SK-N-SH (cell line): ENCODE results near the gene VPS33A. TPM values are rescaled to one million over a fixed set of nuclear protein-coding genes. Genes with fewer than 3 reads are reported as not detected.

ENCODE experiments used
- CTCF ChIA-PET: fragments of 300-600, 350-600 bp; formaldehyde crosslinking; extraction: SDS; loops from one replicate; lab custom pipeline; 2021; lab: Yijun Ruan, JAX
- POLR2A ChIA-PET: fragments of 350-600 bp; sonication (Branson Sonifier 250); formaldehyde crosslinking; extraction: SDS; loops from one replicate; lab custom pipeline; 2020; ENCODE audit warnings: antibody characterized with exemption, inconsistent platforms; lab: Yijun Ruan, JAX
- DNase-seq: peaks from one replicate; pipeline ENCODE4 v3.0.0; 2012
- H2AFZ ChIP-seq: fragments of 200-600 bp; sonication (generic); 2 replicates; pipeline ENCODE4 v1.8.1; 2016; ENCODE audit warnings: antibody characterized with exemption, mild to moderate bottlenecking, low read depth
- H3F3A ChIP-seq: fragments of 200-600 bp; sonication (generic); replicated peaks from 2 replicates; pipeline ENCODE3; 2016; ENCODE audit warnings: antibody characterized with exemption, mild to moderate bottlenecking; ENCODE audit not compliant: insufficient read depth
- H3K27ac ChIP-seq, 2 experiments: fragments of 200-500 bp in 1 of 2; fragments of 200-600 bp in 1 of 2; sonication (Bioruptor generic) in 1 of 2; sonication (generic), shearing (Covaris generic) in 1 of 2; 2 replicates each; pipeline versions ENCODE4 v1.5.1 to v1.6.1; 2014 to 2016; ENCODE audit warnings: low read depth in 2 of 2, inconsistent platforms in 1 of 2, low read length in 1 of 2, mild to moderate bottlenecking in 1 of 2, mixed read lengths in 1 of 2
- H3K27me3 ChIP-seq: fragments of 200-600 bp; sonication (generic), shearing (Covaris generic); 2 replicates; pipeline ENCODE4 v1.6.1; 2016; ENCODE audit warnings: mixed run types; ENCODE audit not compliant: insufficient read depth
- H3K36me3 ChIP-seq, 2 experiments: fragments of 200-500 bp in 1 of 2; fragments of 200-600 bp in 1 of 2; sonication (Bioruptor generic) in 1 of 2; sonication (generic) in 1 of 2; replicated peaks in 1 of 2; 2 replicates each; pipeline versions ENCODE3 to v1.5.1; 2014 to 2016; ENCODE audit warnings: low read length in 1 of 2, mild to moderate bottlenecking in 1 of 2; ENCODE audit not compliant: insufficient read depth in 2 of 2, control insufficient read depth in 1 of 2
- H3K4me1 ChIP-seq, 2 experiments: fragments of 200-500 bp in 1 of 2; fragments of 200-600 bp in 1 of 2; sonication (Bioruptor generic) in 1 of 2; sonication (generic), shearing (Covaris generic) in 1 of 2; 2 replicates each; pipeline versions ENCODE4 v1.5.1 to v1.6.1; 2014 to 2016; ENCODE audit warnings: low read depth in 1 of 2, low read length in 1 of 2, mixed run types in 1 of 2; ENCODE audit not compliant: insufficient read depth in 2 of 2, control insufficient read depth in 1 of 2
- H3K4me2 ChIP-seq: fragments of 200-600 bp; sonication (generic), shearing (Covaris generic); 2 replicates; pipeline ENCODE4 v1.6.1; 2017; ENCODE audit warnings: mixed run types
- H3K4me3 ChIP-seq, 2 experiments: fragments of 200-500 bp in 1 of 2; fragments of 200-600 bp in 1 of 2; sonication (Bioruptor generic) in 1 of 2; sonication (generic), shearing (Covaris generic) in 1 of 2; 2 replicates each; pipeline versions ENCODE4 v1.5.1 to v1.8.1; 2014 to 2016; ENCODE audit warnings: low read depth in 2 of 2, inconsistent platforms in 1 of 2, low read length in 1 of 2, mild to moderate bottlenecking in 1 of 2, mixed read lengths in 1 of 2, moderate library complexity in 1 of 2
- H3K79me2 ChIP-seq: fragments of 200-600 bp; sonication (generic); 2 replicates; pipeline ENCODE4 v1.8.1; 2017; ENCODE audit warnings: mild to moderate bottlenecking; ENCODE audit not compliant: insufficient read depth
- H3K9ac ChIP-seq: fragments of 200-600 bp; sonication (generic); 2 replicates; pipeline ENCODE4 v1.6.1; 2017; ENCODE audit warnings: mixed run types
- H3K9me2 ChIP-seq: fragments of 200-600 bp; sonication (generic); 2 replicates; pipeline ENCODE4 v1.6.1; 2017; ENCODE audit warnings: mixed run types
- H3K9me3 ChIP-seq: fragments of 200-600 bp; sonication (generic); 2 replicates; pipeline ENCODE4 v1.6.1; 2017; ENCODE audit warnings: mixed run types, mild to moderate bottlenecking, moderate library complexity
- H4K20me1 ChIP-seq: fragments of 200-600 bp; sonication (generic); 2 replicates; pipeline ENCODE4 v1.6.1; 2017; ENCODE audit warnings: mild to moderate bottlenecking, mixed run types; ENCODE audit not compliant: insufficient read depth
- ELF1 ChIP-seq: IDR thresholded peaks from 2 replicates; pipeline ENCODE4 v1.4.0; 2012
- EP300 ChIP-seq, 2 experiments: IDR thresholded peaks; 2 replicates each; pipeline versions ENCODE4 v1.4.0 to v1.6.1; 2012; ENCODE audit warnings: borderline replicate concordance in 1 of 2, low read depth in 1 of 2, low read length in 1 of 2
- EZH2phosphoT487 ChIP-seq: fragments of 200-600 bp; sonication (generic); IDR thresholded peaks from 2 replicates; pipeline ENCODE4 v1.6.1; 2017; ENCODE audit warnings: low read depth, mixed run types, mild to moderate bottlenecking, antibody characterized with exemption, moderate library complexity, borderline replicate concordance
- FOSL2 ChIP-seq: IDR thresholded peaks from 2 replicates; pipeline ENCODE4 v1.4.0; 2012; ENCODE audit warnings: low read depth, mild to moderate bottlenecking, moderate library complexity, borderline replicate concordance
- FOXJ3 ChIP-seq: sonication (generic); formaldehyde crosslinking; IDR thresholded peaks from 2 replicates; pipeline ENCODE4 v1.5.1; 2020; ENCODE audit warnings: mild to moderate bottlenecking, missing genetic modification reagents
- FOXM1 ChIP-seq: IDR thresholded peaks from 2 replicates; pipeline ENCODE4 v1.4.0; 2012; ENCODE audit warnings: low read depth, mild to moderate bottlenecking
- GABPA ChIP-seq: IDR thresholded peaks from 2 replicates; pipeline ENCODE4 v1.4.0; 2012; ENCODE audit warnings: low read depth, mild to moderate bottlenecking
- GATA2 ChIP-seq: sonication (generic); formaldehyde crosslinking; IDR thresholded peaks from 2 replicates; pipeline ENCODE4 v1.5.0; 2020; ENCODE audit warnings: mild to moderate bottlenecking, missing genetic modification reagents
- IRF3 ChIP-seq: fragments of 150-350 bp; IDR thresholded peaks from 2 replicates; pipeline ENCODE4 v1.6.1; 2016; ENCODE audit warnings: mild to moderate bottlenecking, low read depth, low read length
- JUND ChIP-seq: IDR thresholded peaks from 2 replicates; pipeline ENCODE4 v1.4.0; 2012
- MAX ChIP-seq: IDR thresholded peaks from 2 replicates; pipeline ENCODE4 v1.4.0; 2012; ENCODE audit warnings: low read depth
- MEF2A ChIP-seq: IDR thresholded peaks from 2 replicates; pipeline ENCODE4 v1.4.0; 2012; ENCODE audit warnings: low read depth, borderline replicate concordance
- NFIC ChIP-seq: IDR thresholded peaks from 2 replicates; pipeline ENCODE4 v1.4.0; 2012; ENCODE audit warnings: borderline replicate concordance
- NRF1 ChIP-seq: IDR thresholded peaks from 2 replicates; pipeline ENCODE4 v1.6.1; 2012; ENCODE audit warnings: low read depth, mild to moderate bottlenecking, low read length
- PBX3 ChIP-seq: IDR thresholded peaks from 2 replicates; pipeline ENCODE4; 2012
- POLR2AphosphoS5 ChIP-seq: IDR thresholded peaks from 2 replicates; pipeline ENCODE4 v1.6.1; 2012; ENCODE audit warnings: low read depth, low read length
- RCOR1 ChIP-seq: fragments of 150-350 bp; IDR thresholded peaks from 2 replicates; pipeline ENCODE4 v1.6.1; 2017; ENCODE audit warnings: antibody characterized with exemption, low read length
- REST ChIP-seq: IDR thresholded peaks from 2 replicates; pipeline ENCODE4 v1.6.1; 2012; ENCODE audit warnings: mild to moderate bottlenecking, low read depth, low read length, moderate library complexity
- TAF1 ChIP-seq: IDR thresholded peaks from 2 replicates; pipeline ENCODE4 v1.6.1; 2012; ENCODE audit warnings: low read depth, mild to moderate bottlenecking, low read length, moderate library complexity, borderline replicate concordance
- TCF12 ChIP-seq: IDR thresholded peaks from 2 replicates; pipeline ENCODE4 v1.4.0; 2012
- TEAD4 ChIP-seq: IDR thresholded peaks from 2 replicates; pipeline ENCODE4 v1.4.0; 2012; ENCODE audit warnings: mild to moderate bottlenecking, borderline replicate concordance; ENCODE audit not compliant: insufficient read depth
- USF2 ChIP-seq: fragments of 150-350 bp; IDR thresholded peaks from 2 replicates; pipeline ENCODE4 v1.6.1; 2017; ENCODE audit warnings: antibody characterized with exemption, low read length, low read depth, borderline replicate concordance
- ZBTB33 ChIP-seq: IDR thresholded peaks from 2 replicates; pipeline ENCODE4 v1.4.0; 2012; ENCODE audit warnings: low read depth, borderline replicate concordance
- WGBS: methylation state at CpG from one replicate; pipeline ENCODE4 v1.1.6; 2017; ENCODE audit warnings: low lambda C conversion rate; 5-methylcytosine and 5-hydroxymethylcytosine counted together
- polyA plus RNA-seq, 3 experiments: library from polyadenylated mRNA; depleted of rRNA; stranded (reverse); fragments of >200 nt; gene quantifications; 2 replicates each; pipeline ENCODE4 v1.2.3, GENCODE V29; 2012

The VPS33A gene
- 17.0 and 18.4 TPM in 2 replicates for polyA plus RNA-seq (2012; rRNA removed)
- polyA plus RNA-seq (2012; cell fraction: cytosol; rRNA removed): 15.8 and 16.4 TPM in 2 replicates
- polyA plus RNA-seq (2012; cell fraction: nucleus; rRNA removed): 16.4 and 17.1 TPM in 2 replicates

- peak within 1 kb of the TSS; percentile 86 to 89 for H3K27ac ChIP-seq
- H4K20me1 ChIP-seq: no peaks in the 10 kb centered on the region
- peak within 1 kb of the TSS; percentile 88 for H2AFZ ChIP-seq
- peak; percentile 96 for DNase-seq
- H3K79me2 ChIP-seq: peaks cover 26% of the 10 kb centered on the region; the same call in 1 of the 2 replicates
- WGBS: under 1% methylated on average over 17 of the region's 56 CpGs
- ChIA-PET CTCF (interaction anchor here (0.6 to 1.5 kb wide), 7 partner anchors 10 to 136 kb away, joined by 3 to 6 read pairs (median 3); partner anchors contain the start of gene DIABLO), POLR2A (interaction anchor here (1.0 to 1.3 kb wide), 4 partner anchors 23 to 44 kb away, joined by 3 to 7 read pairs (median 4); partner anchors contain the start of gene DIABLO)
- H3F3A ChIP-seq: peaks cover 21% of the 10 kb centered on the region
- H3K9me3 ChIP-seq: no peaks in the 10 kb centered on the region
- H3K27me3 ChIP-seq: no peaks in the 10 kb centered on the region
- peak within 1 kb of the TSS; percentile 84 to 86 for H3K4me3 ChIP-seq
- H3K4me2 ChIP-seq: peak within 1 kb of the TSS; percentile 87
- no peaks in the 10 kb centered on the region for H3K9me2 ChIP-seq
- peaks cover 0 to 4% of the 10 kb centered on the region in 2 experiments; a peak in 1 of 4 replicates for H3K4me1 ChIP-seq
- peak within 1 kb of the TSS; percentile 91 for H3K9ac ChIP-seq
- peaks cover 15 to 16% of the 10 kb centered on the region in 2 experiments for H3K36me3 ChIP-seq
- TF ChIP-seq ZBTB33 (peak; percentile 51; the same call in 1 of the 2 replicates), ELF1 (peak; percentile 100), GABPA (peak; percentile 82), JUND (peak; percentile 21; the same call in 1 of the 2 replicates), FOSL2 (no peak), MAX (peak; percentile 94), TCF12 (peak; percentile 43; the same call in 1 of the 2 replicates), USF2 (peak; percentile 99), EP300 (IDR thresholded peaks at IDR 0.05; ENCODE audit: borderline replicate concordance in 1 of 2, low read depth in 1 of 2, low read length in 1 of 2) (peak; percentile 10 to 58; a peak in 2 of 4 replicates), MEF2A (no peak), EZH2phosphoT487 (no peak), NFIC (peak; percentile 81), POLR2AphosphoS5 (peak; percentile 91), TEAD4 (no peak), TAF1 (peak; percentile 91), FOXM1 (peak; percentile 16; the same call in 1 of the 2 replicates), REST (peak; percentile 60; the same call in 1 of the 2 replicates), IRF3 (no peak), PBX3 (peak; percentile 59), GATA2 (CRISPR knock-in tag) (no peak), FOXJ3 (CRISPR knock-in tag) (no peak), NRF1 (peak; percentile 28), RCOR1 (peak; percentile 49; the same call in 1 of the 2 replicates)
Observed at GRCh38 chr12:122266230-122266901, at the start of gene VPS33A. VPS33A (minus strand) TSS chr12:122266494; CDS start chr12:122266408, 86 bp downstream.
